GM10248 (cell line): Measurements from ENCODE around the gene LGR4.

ENCODE experiments used
- CTCF ChIA-PET: fragments of 300-600 bp; sonication (Branson Sonifier 250); formaldehyde crosslinking; extraction: SDS; loops from one replicate; lab custom pipeline; 2021; ENCODE audit warnings: antibody characterized with exemption; lab: Yijun Ruan, JAX
- POLR2A ChIA-PET: fragments of 350-650 bp; sonication (Branson Sonifier 250); formaldehyde crosslinking; extraction: SDS; loops from one replicate; lab custom pipeline; 2020; ENCODE audit warnings: antibody characterized with exemption; lab: Yijun Ruan, JAX
- DNase-seq: peaks from one replicate; pipeline ENCODE4 v3.0.0; 2012; ENCODE audit errors: extremely low spot score
- TF ChIP-seq, protein P1 (sequence below): IDR thresholded peaks from 2 replicates; pipeline ENCODE4 v1.5.1; 2012; ENCODE audit warnings: mild to moderate bottlenecking, low read depth; ENCODE audit errors: extremely low read depth, missing control alignments, control extremely low read depth

The LGR4 gene

GRCh38 chr11:27356624-27357222 lies 115.9 kb downstream of the LGR4 start:
- no peak for DNase-seq
- CTCF ChIA-PET: no interaction called here
- TF ChIP-seq, protein P1, sequence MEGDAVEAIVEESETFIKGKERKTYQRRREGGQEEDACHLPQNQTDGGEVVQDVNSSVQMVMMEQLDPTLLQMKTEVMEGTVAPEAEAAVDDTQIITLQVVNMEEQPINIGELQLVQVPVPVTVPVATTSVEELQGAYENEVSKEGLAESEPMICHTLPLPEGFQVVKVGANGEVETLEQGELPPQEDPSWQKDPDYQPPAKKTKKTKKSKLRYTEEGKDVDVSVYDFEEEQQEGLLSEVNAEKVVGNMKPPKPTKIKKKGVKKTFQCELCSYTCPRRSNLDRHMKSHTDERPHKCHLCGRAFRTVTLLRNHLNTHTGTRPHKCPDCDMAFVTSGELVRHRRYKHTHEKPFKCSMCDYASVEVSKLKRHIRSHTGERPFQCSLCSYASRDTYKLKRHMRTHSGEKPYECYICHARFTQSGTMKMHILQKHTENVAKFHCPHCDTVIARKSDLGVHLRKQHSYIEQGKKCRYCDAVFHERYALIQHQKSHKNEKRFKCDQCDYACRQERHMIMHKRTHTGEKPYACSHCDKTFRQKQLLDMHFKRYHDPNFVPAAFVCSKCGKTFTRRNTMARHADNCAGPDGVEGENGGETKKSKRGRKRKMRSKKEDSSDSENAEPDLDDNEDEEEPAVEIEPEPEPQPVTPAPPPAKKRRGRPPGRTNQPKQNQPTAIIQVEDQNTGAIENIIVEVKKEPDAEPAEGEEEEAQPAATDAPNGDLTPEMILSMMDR: no peak
- POLR2A ChIA-PET: no interaction called here

DNA sequence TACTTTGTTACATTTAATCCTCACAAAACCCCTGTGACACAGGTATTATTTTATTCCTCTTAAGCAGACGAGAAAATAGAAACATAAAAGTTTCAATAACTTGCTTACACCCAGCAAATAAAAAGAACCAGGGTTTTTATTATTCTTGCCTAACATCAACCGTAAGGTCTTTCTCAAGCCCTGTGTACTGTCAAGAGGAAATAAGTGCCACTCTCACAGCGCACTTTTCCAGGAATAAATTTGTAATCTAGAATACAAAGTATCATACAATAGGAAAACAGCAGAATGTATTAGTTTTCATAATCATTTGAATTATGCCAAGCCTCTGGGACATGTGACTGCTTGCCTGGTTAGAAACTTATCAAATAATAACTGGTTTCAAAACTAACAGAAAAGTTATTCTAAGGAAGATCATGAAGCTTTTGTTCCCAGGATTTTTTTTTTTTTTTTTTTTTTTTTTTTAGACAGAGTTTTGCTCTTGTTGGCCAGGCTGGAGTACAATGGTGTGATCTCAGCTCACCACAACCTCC lies 117.0 kb downstream of the LGR4 start:
- CTCF ChIA-PET: interaction anchor here (1.3 kb wide), 1 partner anchor 17 kb away, joined by 3 read pairs; no protein-coding TSS in a partner anchor
- DNase-seq: no peak
- TF ChIP-seq, protein P1: no peak
- POLR2A ChIA-PET: no interaction called here

DNA sequence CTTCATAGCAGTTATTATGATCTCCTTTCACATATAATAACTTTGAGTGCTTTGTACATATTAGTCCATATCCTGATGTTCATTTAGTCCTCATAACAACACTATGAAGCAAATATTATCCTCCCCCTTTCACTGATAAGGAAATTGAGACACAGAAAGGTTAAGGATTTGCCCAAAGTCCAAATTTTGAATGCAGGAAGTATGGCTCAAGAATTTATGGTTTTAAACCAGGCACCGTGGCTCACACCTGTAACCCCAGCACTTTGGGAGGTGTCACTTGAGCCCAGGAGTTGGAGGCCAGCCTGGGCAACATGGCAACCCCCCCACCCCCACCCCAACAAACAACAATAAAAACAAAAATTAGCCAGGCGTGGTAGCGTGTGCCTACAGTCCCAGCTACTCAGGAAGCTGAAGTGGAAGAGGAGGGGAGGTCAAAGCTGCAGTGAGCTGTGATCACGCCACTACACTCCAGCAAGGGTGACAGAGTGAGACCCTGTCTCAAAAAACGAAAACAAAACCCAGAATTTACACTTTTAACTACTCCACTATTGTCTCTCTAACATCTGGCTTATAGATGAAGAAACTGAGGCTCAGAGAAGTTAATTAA lies 118.1 kb downstream of the LGR4 start:
- TF ChIP-seq, protein P1: no peak
- DNase-seq: no peak
- CTCF ChIA-PET: interaction anchor here (1.3 kb wide), 1 partner anchor 19 kb away, joined by 3 read pairs; no protein-coding TSS in a partner anchor
- POLR2A ChIA-PET: no interaction called here

- no peak for DNase-seq
- POLR2A ChIA-PET: no interaction called here
- CTCF ChIA-PET: no interaction called here
- TF ChIP-seq, protein P1: no peak
Observed at GRCh38 chr11:27353593-27354358, 118.8 kb downstream of the LGR4 start.

GRCh38 chr11:27352781-27353180 lies 119.8 kb downstream of the LGR4 start:
- no peak for DNase-seq
- CTCF ChIA-PET: no interaction called here
- POLR2A ChIA-PET: no interaction called here
- TF ChIP-seq, protein P1: no peak

GRCh38 chr11:27350511-27350910 lies 122.1 kb downstream of the LGR4 start:
- TF ChIP-seq, protein P1: no peak
- no peak for DNase-seq
- ChIA-PET POLR2A (no interaction called here), CTCF (interaction anchor here (1.0 to 1.5 kb wide), 3 partner anchors 9 to 54 kb away, joined by 3 to 4 read pairs (median 3); no protein-coding TSS in a partner anchor)
